ENCODE data around the gene IGF1R.

DNA sequence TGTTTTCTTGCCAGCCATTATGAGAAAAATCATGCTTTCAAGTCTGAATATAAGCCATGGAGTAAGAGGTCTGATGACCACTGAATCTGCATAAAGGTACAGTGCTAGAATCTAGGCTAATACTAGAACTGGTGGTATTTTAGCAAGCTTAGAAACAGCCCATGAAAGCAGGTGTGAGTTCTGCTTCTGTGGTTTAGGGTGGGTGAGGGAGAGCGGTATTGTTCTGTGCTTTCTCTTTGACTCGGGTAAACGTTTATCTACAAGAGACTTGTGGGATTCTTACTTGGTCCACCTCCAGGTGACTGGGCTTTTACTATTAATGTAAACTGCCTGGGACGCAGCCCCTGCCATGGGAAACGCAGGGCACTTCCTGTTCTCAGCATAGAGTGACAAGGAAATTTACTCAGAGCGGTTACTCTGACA lies 304.1 kb downstream of the IGF1R start:
- TF ChIP-seq, protein P1, sequence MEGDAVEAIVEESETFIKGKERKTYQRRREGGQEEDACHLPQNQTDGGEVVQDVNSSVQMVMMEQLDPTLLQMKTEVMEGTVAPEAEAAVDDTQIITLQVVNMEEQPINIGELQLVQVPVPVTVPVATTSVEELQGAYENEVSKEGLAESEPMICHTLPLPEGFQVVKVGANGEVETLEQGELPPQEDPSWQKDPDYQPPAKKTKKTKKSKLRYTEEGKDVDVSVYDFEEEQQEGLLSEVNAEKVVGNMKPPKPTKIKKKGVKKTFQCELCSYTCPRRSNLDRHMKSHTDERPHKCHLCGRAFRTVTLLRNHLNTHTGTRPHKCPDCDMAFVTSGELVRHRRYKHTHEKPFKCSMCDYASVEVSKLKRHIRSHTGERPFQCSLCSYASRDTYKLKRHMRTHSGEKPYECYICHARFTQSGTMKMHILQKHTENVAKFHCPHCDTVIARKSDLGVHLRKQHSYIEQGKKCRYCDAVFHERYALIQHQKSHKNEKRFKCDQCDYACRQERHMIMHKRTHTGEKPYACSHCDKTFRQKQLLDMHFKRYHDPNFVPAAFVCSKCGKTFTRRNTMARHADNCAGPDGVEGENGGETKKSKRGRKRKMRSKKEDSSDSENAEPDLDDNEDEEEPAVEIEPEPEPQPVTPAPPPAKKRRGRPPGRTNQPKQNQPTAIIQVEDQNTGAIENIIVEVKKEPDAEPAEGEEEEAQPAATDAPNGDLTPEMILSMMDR (IDR thresholded peaks at IDR 0.05; ENCODE audit: poor library complexity) = no peak
- no peak for TF ChIP-seq EZH2 (IDR thresholded peaks at IDR 0.05; ENCODE audit: borderline replicate concordance)
